Transverse colon (tissue), 4 donors: ENCODE measurements around the gene SH3RF3. TPM values are rescaled to one million over a fixed set of nuclear protein-coding genes. Genes with fewer than 3 reads are reported as not detected.

ENCODE experiments used
- DNase-seq: peaks from one replicate; pipeline ENCODE4 v3.0.0-alpha.2; 2019
- H3K27ac ChIP-seq, 4 donors: fragments of 200-600 bp; sonication (generic); 2 replicates each; pipeline ENCODE4 v1.5.1; 2016 to 2018; ENCODE audit warnings: inconsistent platforms in 4 of 4
- H3K27me3 ChIP-seq: fragments of 200-600 bp; sonication (generic); 2 replicates; pipeline ENCODE4 v1.5.1; 2017; ENCODE audit warnings: inconsistent platforms
- H3K36me3 ChIP-seq, 4 donors: fragments of 200-600 bp; sonication (generic); 2 replicates each; pipeline ENCODE4 v1.5.1; 2017 to 2019; ENCODE audit warnings: inconsistent platforms in 4 of 4
- H3K4me1 ChIP-seq, 4 donors: fragments of 200-600 bp; sonication (generic); 2 replicates each; pipeline ENCODE4 v1.5.1; 2017 to 2020; ENCODE audit warnings: inconsistent platforms in 4 of 4
- H3K4me3 ChIP-seq, 4 donors: fragments of 200-600 bp; sonication (generic); 1 replicate in 1 of 4; 2 replicates in 3 of 4; pipeline versions ENCODE4 v1.5.1 to v1.6.1; 2017 to 2019; ENCODE audit warnings: inconsistent platforms in 4 of 4
- H3K9me3 ChIP-seq, 2 donors: fragments of 200-600 bp; sonication (generic); 2 replicates each; pipeline ENCODE4 v1.5.1; 2017 to 2019; ENCODE audit warnings: inconsistent platforms in 2 of 2
- CTCF ChIP-seq, 5 experiments: fragments of 200-600 bp in 3 of 5; fragments of 450-650 bp in 2 of 5; sonication (generic) in 3 of 5; IDR thresholded peaks; 1 replicate in 2 of 5; 2 replicates in 3 of 5; pipeline ENCODE4 v1.5.1; 2016 to 2017; ENCODE audit warnings: antibody characterized with exemption in 5 of 5, inconsistent platforms in 3 of 5, mild to moderate bottlenecking in 2 of 5, moderate library complexity in 1 of 5
- EP300 ChIP-seq: sonication (generic); formaldehyde crosslinking; IDR thresholded peaks from one replicate; pipeline ENCODE4 v1.6.1; 2017; ENCODE audit warnings: antibody characterized with exemption, low read depth
- POLR2A ChIP-seq: fragments of 450-650 bp; IDR thresholded peaks from one replicate; pipeline ENCODE4 v1.6.1; 2016; ENCODE audit warnings: antibody characterized with exemption, mild to moderate bottlenecking, moderate library complexity
- POLR2AphosphoS5 ChIP-seq, 3 donors: sonication (generic); formaldehyde crosslinking; IDR thresholded peaks; one replicate each; pipeline ENCODE4 v1.6.1; 2016; ENCODE audit warnings: antibody characterized with exemption in 3 of 3
- WGBS, 2 donors: methylation state at CpG; one replicate each; pipeline ENCODE4 v1.1.5; 2018; ENCODE audit warnings: low coverage in 1 of 2; 5-methylcytosine and 5-hydroxymethylcytosine counted together
- in situ Hi-C, 4 donors: fragments of 200-750 bp; cut with MboI; loops; one replicate each; pipeline versions ENCODE4 v1.15.0 to v1.15.1; 2017; ENCODE audit warnings: low sequenced_read_pairs in 3 of 4, low pct_ligation_motif_present in 1 of 4, low pct_unique_long_range_greater_than_20kb in 1 of 4
- intact Hi-C: fragments of 100-400 bp; cut with DNase I; formaldehyde crosslinking; loops from one replicate; pipeline ENCODE4 v1.15.1; 2023; ENCODE audit warnings: low total_unique reads
- total RNA-seq, 4 donors: library from RNA; depleted of rRNA; stranded (reverse); fragments of >200 nt; gene quantifications; one replicate each; pipeline ENCODE4 v1.1.0, GENCODE V29; 2016

SH3RF3 gene
- total RNA-seq, 4 donors from 2014 or later, result 1.9 to 8.8 (median 2.9) TPM

GRCh38 chr2:109295781-109296117, 166.7 kb downstream of the SH3RF3 start:
- H3K4me1 ChIP-seq, result no peaks in the 10 kb centered on the region
- no peak overlapping the region for H3K27ac ChIP-seq
- no peaks in the 10 kb centered on the region for H3K27me3 ChIP-seq
- in situ Hi-C loops (no loop called here), intact Hi-C loops (no loop called here)
- WGBS, 2 donors, result 82% methylated on average over 4 of the region's 4 CpGs; no CpG with 5 or more reads in 1 of the 2 donors
- H3K36me3 ChIP-seq, result no peaks in the 10 kb centered on the region
- no peak overlapping the region for H3K4me3 ChIP-seq
- no peak for DNase-seq
- no peaks in the 10 kb centered on the region for H3K9me3 ChIP-seq
- TF ChIP-seq EP300, result no peak
- no peak for TF ChIP-seq CTCF (IDR thresholded peaks at IDR 0.05)
- no peak for TF ChIP-seq POLR2AphosphoS5 (IDR thresholded peaks at IDR 0.05)
- no peak for TF ChIP-seq POLR2A

- Histone ChIP-seq H3K4me1 (no peaks in the 10 kb centered on the region), H3K27ac (no peak overlapping the region), H3K36me3 (no peaks in the 10 kb centered on the region), H3K9me3 (no peaks in the 10 kb centered on the region), H3K27me3 (no peaks in the 10 kb centered on the region), H3K4me3 (no peak overlapping the region)
- 86 to 100% methylated on average over 1 to 11 of the region's 11 CpGs for WGBS, 2 donors
- DNase-seq, result no peak
- intact Hi-C loops (no loop called here), in situ Hi-C loops (no loop called here)
- no peak for TF ChIP-seq CTCF (IDR thresholded peaks at IDR 0.05)
- no peak for TF ChIP-seq EP300
- TF ChIP-seq POLR2AphosphoS5 (IDR thresholded peaks at IDR 0.05), result no peak
- TF ChIP-seq POLR2A, result no peak
Observed at GRCh38 chr2:109297566-109298490, 168.8 kb downstream of the SH3RF3 start.

- in situ Hi-C loops (no loop called here), intact Hi-C loops (no loop called here)
- Histone ChIP-seq H3K4me1 (no peaks in the 10 kb centered on the region), H3K9me3 (no peaks in the 10 kb centered on the region), H3K27me3 (no peaks in the 10 kb centered on the region), H3K27ac (no peak overlapping the region), H3K4me3 (no peak overlapping the region), H3K36me3 (no peaks in the 10 kb centered on the region)
- WGBS, 2 donors, result 88% methylated on average over 6 of the region's 6 CpGs; no CpG with 5 or more reads in 1 of the 2 donors
- no peak for DNase-seq
- no peak for TF ChIP-seq EP300
- TF ChIP-seq POLR2A, result no peak
- TF ChIP-seq POLR2AphosphoS5 (IDR thresholded peaks at IDR 0.05), result no peak
- no peak for TF ChIP-seq CTCF (IDR thresholded peaks at IDR 0.05)
Observed at GRCh38 chr2:109298851-109299250, 169.8 kb downstream of the SH3RF3 start.

- Histone ChIP-seq H3K4me1 (no peaks in the 10 kb centered on the region), H3K36me3 (no peaks in the 10 kb centered on the region), H3K4me3 (no peak overlapping the region), H3K27me3 (no peaks in the 10 kb centered on the region), H3K9me3 (no peaks in the 10 kb centered on the region), H3K27ac (no peak overlapping the region)
- no peak for TF ChIP-seq EP300
- TF ChIP-seq POLR2AphosphoS5 (IDR thresholded peaks at IDR 0.05), result no peak
- no peak for TF ChIP-seq CTCF (IDR thresholded peaks at IDR 0.05)
- no peak for TF ChIP-seq POLR2A
- in situ Hi-C loops, result no loop called here
- intact Hi-C loops, result no loop called here
- WGBS, 2 donors, result 51% methylated on average over 5 of the region's 5 CpGs; no CpG with 5 or more reads in 1 of the 2 donors
- DNase-seq, result no peak
Observed at GRCh38 chr2:109299536-109299935, 170.5 kb downstream of the SH3RF3 start.
